HL-60 (cell line): Measurements from ENCODE around the gene PASK.

Experiments used
- DNase-seq, 2 experiments: peaks; one replicate each; pipeline ENCODE4 v3.0.0-alpha.2; 2010 to 2020; ENCODE audit warnings: low read depth in 1 of 2, low spot score in 1 of 2
- H3K27ac ChIP-seq: fragments of 250-450 bp; sonication (Bioruptor Pico); replicated peaks from 2 replicates; pipeline ENCODE4 v1.5.1; 2020; ENCODE audit warnings: mild to moderate bottlenecking, moderate library complexity
- H3K27me3 ChIP-seq: fragments of 250-450 bp; sonication (Bioruptor Pico); 2 replicates; pipeline ENCODE4 v1.5.1; 2021; ENCODE audit warnings: mild to moderate bottlenecking, moderate library complexity; ENCODE audit not compliant: insufficient read depth, poor library complexity, severe bottlenecking
- H3K4me3 ChIP-seq: replicated peaks from 2 replicates; pipeline ENCODE4 v1.5.1; 2011; ENCODE audit warnings: mild to moderate bottlenecking, control low read depth, low read length; ENCODE audit not compliant: insufficient read depth
- CTCF ChIP-seq: IDR thresholded peaks from one replicate; pipeline ENCODE4 v1.5.1; 2011; ENCODE audit warnings: low read length, control low read depth, inconsistent platforms; ENCODE audit not compliant: insufficient read depth
- GABPA ChIP-seq: IDR thresholded peaks from 2 replicates; pipeline ENCODE4 v1.6.1; 2012; ENCODE audit warnings: low read depth
- POLR2AphosphoS5 ChIP-seq: IDR thresholded peaks from 2 replicates; pipeline ENCODE4 v1.6.1; 2012; ENCODE audit warnings: low read depth
- REST ChIP-seq: IDR thresholded peaks from 2 replicates; pipeline ENCODE4 v1.6.1; 2012; ENCODE audit warnings: low read depth; ENCODE audit not compliant: insufficient replicate concordance
- SPI1 ChIP-seq: IDR thresholded peaks from 2 replicates; pipeline ENCODE4 v1.6.1; 2012; ENCODE audit warnings: low read depth, mild to moderate bottlenecking, borderline replicate concordance

PASK gene

GRCh38 chr2:241191081-241191480, 41.8 kb upstream of the PASK start:
- no peak for TF ChIP-seq SPI1
- no peak for TF ChIP-seq POLR2AphosphoS5
- TF ChIP-seq GABPA: no peak
- no peaks in the 10 kb centered on the region for H3K27me3 ChIP-seq

GRCh38 chr2:241190291-241190981, 41.2 kb upstream of the PASK start:
- TF ChIP-seq GABPA (no peak), REST (no peak), CTCF (no peak), SPI1 (no peak), POLR2AphosphoS5 (no peak)
- no peak overlapping the region for H3K4me3 ChIP-seq
- H3K27ac ChIP-seq: no peak overlapping the region
- no peaks in the 10 kb centered on the region for H3K27me3 ChIP-seq
- DNase-seq: no peak

More at GRCh38 chr2:241191081-241191480, 41.8 kb upstream of the PASK start:
- H3K4me3 ChIP-seq: no peak overlapping the region
- DNase-seq: no peak
- H3K27ac ChIP-seq: no peak overlapping the region

GRCh38 chr2:241189856-241190201, 40.6 kb upstream of the PASK start:
- H3K27ac ChIP-seq: no peak overlapping the region
- no peak for TF ChIP-seq CTCF
- H3K4me3 ChIP-seq: no peak overlapping the region
- DNase-seq: no peak
- H3K27me3 ChIP-seq: no peaks in the 10 kb centered on the region

GRCh38 chr2:241189093-241189855, 40.0 kb upstream of the PASK start:
- Histone ChIP-seq H3K4me3 (no peak overlapping the region), H3K27ac (no peak overlapping the region), H3K27me3 (no peaks in the 10 kb centered on the region)
- DNase-seq: no peak
- TF ChIP-seq GABPA: no peak
- TF ChIP-seq POLR2AphosphoS5: no peak
- no peak for TF ChIP-seq REST
- TF ChIP-seq CTCF: no peak
- no peak for TF ChIP-seq SPI1
